GM21576 (cell line): ENCODE data around the gene NACA.
"Not testable (repeated sequence)": the region's sequence is repeated elsewhere in the genome, so short reads cannot be mapped to it uniquely, and the experiment has no call there.

Experiments used
- ATAC-seq: cut with Tn5 transposase; IDR thresholded peaks from one replicate; pipeline ENCODE4 v1.9.1; 2021; ENCODE audit warnings: mild to moderate bottlenecking, moderate library complexity; ENCODE audit not compliant: unreplicated experiment

NACA gene

DNA sequence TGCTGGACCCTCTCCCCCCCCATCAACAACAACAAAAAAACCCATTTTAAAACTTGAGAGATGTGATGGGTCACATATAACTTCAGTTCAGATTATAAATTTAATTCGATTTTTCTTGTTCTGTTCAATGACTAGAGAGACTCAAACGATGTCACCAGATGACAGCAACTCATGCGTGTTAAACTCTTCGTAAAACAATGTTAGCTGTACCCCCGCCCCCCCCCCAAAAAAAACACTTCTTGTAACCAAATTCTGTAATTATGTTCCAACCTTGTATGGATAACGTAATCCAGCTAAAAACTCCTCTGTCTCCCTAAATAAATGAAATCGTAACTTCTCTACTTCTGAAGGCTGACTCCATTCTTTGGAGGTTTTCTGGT lies 614 bp upstream of the NACA start:
- no peak for ATAC-seq

DNA sequence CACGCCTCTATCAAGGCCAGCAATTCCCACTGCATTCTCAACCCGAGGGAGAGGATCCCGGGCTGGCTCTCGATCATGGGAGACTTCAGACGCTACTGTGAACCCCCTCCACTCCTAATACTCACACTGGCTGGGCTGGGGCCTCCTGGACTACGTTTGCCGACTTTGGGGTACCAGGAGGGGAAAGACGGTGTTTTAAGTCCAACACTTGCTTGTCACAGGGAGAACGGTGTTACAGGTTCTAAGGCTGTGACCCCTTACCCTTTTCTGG lies 463 bp downstream of the NACA start:
- no peak for ATAC-seq

GRCh38 chr12:56723889-56724700 lies 1.0 kb downstream of the NACA start:
- no peak for ATAC-seq

- no peak for ATAC-seq
Measured at GRCh38 chr12:56723352-56723751, 1.7 kb downstream of the NACA start.

- ATAC-seq, result no peak
Measured at GRCh38 chr12:56722832-56723231, 2.3 kb downstream of the NACA start.

DNA sequence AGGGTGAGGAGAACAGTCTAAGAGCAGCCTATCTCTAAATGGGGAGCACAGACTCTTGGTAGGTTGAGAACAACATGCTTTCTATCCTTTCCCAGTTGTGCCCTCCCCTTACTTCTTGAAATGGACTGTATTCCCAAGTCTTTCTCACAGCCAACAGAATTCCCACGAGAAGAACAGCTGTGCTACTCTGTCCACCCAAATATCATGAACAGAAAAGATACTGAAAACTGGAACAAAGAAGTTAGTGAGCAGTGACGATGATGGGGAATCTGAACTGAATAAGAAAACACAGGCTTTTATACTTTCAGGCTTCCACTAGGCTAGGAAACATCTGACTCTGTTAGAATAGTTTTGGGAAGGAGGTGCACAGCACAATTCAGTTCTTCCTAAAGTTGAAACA lies 3.4 kb downstream of the NACA start:
- ATAC-seq, result no peak

DNA sequence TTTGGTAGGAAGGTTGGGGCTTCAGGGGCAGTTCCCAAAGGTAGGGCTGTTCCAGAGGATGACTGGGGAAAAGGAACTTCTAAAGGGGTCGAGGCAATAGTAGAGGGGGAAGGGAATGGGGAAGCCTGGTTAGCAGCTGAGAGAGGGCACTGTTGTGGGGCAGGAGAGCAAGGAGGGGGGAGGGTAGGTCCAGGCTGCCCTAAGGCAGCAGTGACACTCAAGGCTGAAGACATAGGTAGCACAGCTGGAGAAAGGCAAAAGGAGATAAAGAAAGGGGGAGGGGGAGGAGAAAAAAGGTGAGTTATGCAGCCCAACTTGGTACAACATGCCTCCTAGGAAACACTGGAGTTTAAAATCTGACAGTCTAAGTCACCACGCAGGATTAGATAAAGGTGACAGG lies 3.9 kb downstream of the NACA start:
- no peak for ATAC-seq

DNA sequence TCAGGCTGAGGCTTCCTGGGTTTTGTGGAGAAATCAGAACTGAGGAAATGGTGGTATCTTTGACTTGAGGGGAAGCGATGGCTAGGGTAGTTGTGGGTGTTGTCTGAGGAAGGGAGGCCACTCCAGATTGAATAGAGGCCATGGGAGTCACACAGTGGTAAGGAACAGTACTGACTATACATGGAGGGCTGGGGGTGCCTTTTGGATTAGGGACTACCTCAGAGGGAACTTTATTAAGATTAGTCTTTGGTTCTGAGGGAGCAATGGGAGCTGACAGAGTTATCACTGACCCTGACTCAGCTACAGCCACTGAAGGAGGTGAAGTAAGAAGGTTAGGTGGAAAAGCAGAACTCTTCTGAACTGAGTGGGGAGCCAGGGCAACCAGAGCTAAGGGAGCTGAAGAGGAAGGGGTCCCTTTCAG lies 4.4 kb downstream of the NACA start:
- no peak for ATAC-seq

GRCh38 chr12:56719056-56719455 lies 6.0 kb downstream of the NACA start:
- ATAC-seq, result no peak

GRCh38 chr12:56718636-56719035 lies 6.5 kb downstream of the NACA start:
- ATAC-seq, result no peak

GRCh38 chr12:56718149-56718548 lies 7.0 kb downstream of the NACA start:
- no peak for ATAC-seq

GRCh38 chr12:56716933-56717880 lies 7.9 kb downstream of the NACA start:
- ATAC-seq, result no peak

GRCh38 chr12:56716458-56716857 lies 8.6 kb downstream of the NACA start:
- ATAC-seq, result no peak

- ATAC-seq, result no peak
Measured at GRCh38 chr12:56715798-56716197, 9.3 kb downstream of the NACA start.

- ATAC-seq, result no peak
Measured at GRCh38 chr12:56714431-56714929, 10.6 kb downstream of the NACA start.

DNA sequence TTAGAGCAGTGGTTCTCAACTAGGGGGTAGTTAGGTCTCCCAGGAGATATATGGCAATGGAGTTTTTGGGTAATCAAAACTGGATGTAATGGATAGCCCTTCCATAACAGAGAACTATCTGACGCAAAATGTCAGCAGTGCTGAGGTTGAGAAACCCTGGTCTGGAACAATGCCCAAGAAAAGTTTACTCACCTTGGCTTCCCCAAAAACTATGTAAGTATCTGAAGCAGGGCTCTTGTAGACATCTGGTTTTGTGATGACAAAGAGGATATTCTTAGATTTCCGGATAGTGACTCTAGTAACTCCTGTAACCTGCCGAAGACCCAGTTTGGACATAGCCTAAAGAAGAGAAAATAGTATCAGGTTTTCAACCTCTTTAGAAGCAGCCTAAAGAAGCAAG lies 11.8 kb downstream of the NACA start:
- no peak for ATAC-seq

DNA sequence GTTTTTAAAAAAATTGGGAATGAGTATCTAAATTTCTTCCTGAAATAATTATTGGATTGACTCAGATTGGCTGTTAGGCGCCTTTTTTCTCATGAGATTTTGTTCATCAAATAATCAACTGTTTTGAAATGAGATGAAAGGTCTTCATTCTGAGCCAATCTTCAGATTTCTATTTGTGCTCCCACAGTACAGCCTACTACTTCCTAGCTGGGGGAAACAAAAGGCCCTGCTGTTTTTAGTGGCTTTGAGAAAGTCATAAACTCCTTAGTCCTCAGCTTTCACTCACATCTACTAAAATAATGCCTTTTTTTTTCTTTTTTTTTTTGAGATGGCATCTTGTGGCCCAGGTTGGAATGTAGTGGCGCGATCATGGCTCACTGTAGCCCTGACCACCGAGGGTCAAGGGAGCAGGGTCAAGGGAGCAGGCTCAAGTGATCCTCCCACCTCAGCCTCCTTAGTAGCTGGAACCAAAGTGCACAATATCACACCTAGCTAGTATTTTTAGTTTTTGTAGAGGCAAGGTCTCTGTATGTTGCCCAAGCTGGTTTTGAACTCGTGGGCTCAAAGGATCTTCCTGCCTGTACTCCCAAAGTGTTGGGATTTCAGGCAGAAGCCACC lies 15.2 kb downstream of the NACA start:
- ATAC-seq, result no peak

DNA sequence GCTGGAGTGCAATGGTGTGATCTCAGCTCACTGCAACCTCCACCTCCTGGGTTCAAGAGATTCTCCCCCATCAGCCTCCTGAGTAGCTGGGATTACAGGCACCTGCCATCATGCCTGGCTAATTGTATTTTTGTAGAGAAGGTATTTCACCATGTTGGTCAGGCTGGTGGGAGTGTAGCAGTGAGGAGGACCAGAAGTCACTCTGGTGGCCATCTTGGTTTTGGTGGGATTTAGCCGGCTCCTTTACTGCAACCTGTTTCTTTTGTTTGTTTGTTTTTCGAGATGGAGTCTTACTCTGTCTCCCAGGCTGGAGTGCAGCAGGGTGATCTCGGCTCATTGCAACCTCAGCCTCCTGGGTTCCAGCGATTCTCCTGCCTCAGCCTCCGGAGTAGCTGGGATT lies 20.6 kb downstream of the NACA start:
- ATAC-seq, result not testable (repeated sequence)

GRCh38 chr12:56699020-56699661 lies 26.0 kb downstream of the NACA start:
- no peak for ATAC-seq

- ATAC-seq, result no peak
Measured at GRCh38 chr12:56695327-56696101, 29.6 kb downstream of the NACA start.
